PC-3 (cell line): ENCODE data around the gene ENTHD1. TPM values are rescaled to one million over a fixed set of nuclear protein-coding genes. Genes with fewer than 3 reads are reported as not detected.

Experiments
- ATAC-seq: fragments of 200-7000 bp; cut with Tn5 transposase; 2 replicates; pipeline ENCODE4 v1.9.1; 2020; ENCODE audit warnings: mild to moderate bottlenecking, moderate library complexity
- BruUV-seq: library from RNA; stranded (reverse); fragments of 400-500 nt; replicated peaks from 2 replicates; lab custom pipeline; 2021; lab: Mats Ljungman, UMichigan
- CTCF ChIA-PET: fragments of 300-600 bp; sonication (Branson Sonifier 250); formaldehyde crosslinking; loops from one replicate; lab custom pipeline; 2022; ENCODE audit warnings: antibody characterized with exemption; lab: Charles Lee
- POLR2A ChIA-PET: fragments of 300-600 bp; sonication (Branson Sonifier 250); formaldehyde crosslinking; loops from one replicate; lab custom pipeline; 2022; ENCODE audit warnings: antibody characterized with exemption; ENCODE audit not compliant: unreplicated experiment; lab: Charles Lee
- DNase-seq: peaks from one replicate; pipeline ENCODE4 v3.0.0-alpha.2; 2015
- H2AFZ ChIP-seq: fragments of 300-600 bp; sonication (generic); 2 replicates; pipeline ENCODE4 v1.6.0; 2016; ENCODE audit warnings: antibody characterized with exemption, low read length
- H3F3A ChIP-seq: fragments of 300-600 bp; sonication (generic); one replicate; pipeline ENCODE4 v1.6.0; 2017; ENCODE audit warnings: antibody characterized with exemption, low read length, control low read depth, mild to moderate bottlenecking; ENCODE audit not compliant: unreplicated experiment
- H3K27ac ChIP-seq: fragments of 300-600 bp; sonication (generic); 2 replicates; pipeline ENCODE4 v1.5.1; 2016; ENCODE audit warnings: mild to moderate bottlenecking, low read length
- H3K27me3 ChIP-seq: fragments of 300-600 bp; sonication (generic); 2 replicates; pipeline ENCODE4 v1.6.1; 2016; ENCODE audit warnings: low read length, mixed read lengths
- H3K36me3 ChIP-seq: fragments of 300-600 bp; sonication (generic); 2 replicates; pipeline ENCODE4 v1.6.1; 2016; ENCODE audit warnings: low read depth, mixed run types, low read length, mixed read lengths
- H3K4me1 ChIP-seq: fragments of 300-600 bp; sonication (generic); 2 replicates; pipeline ENCODE4 v1.5.1; 2016; ENCODE audit warnings: low read length; ENCODE audit not compliant: insufficient read depth
- H3K4me2 ChIP-seq: fragments of 300-600 bp; sonication (generic); 2 replicates; pipeline ENCODE4 v1.6.0; 2016; ENCODE audit warnings: low read length
- H3K4me3 ChIP-seq: fragments of 300-600 bp; sonication (generic); 2 replicates; pipeline ENCODE4 v1.5.1; 2016; ENCODE audit warnings: mild to moderate bottlenecking, low read length, mixed read lengths
- H3K79me2 ChIP-seq: fragments of 300-600 bp; sonication (generic); 2 replicates; pipeline ENCODE4 v1.6.1; 2017; ENCODE audit warnings: low read length, mixed read lengths
- H3K9ac ChIP-seq: fragments of 300-600 bp; sonication (generic); 2 replicates; pipeline ENCODE4 v1.6.0; 2016; ENCODE audit warnings: mild to moderate bottlenecking, low read length
- H3K9me2 ChIP-seq: fragments of 300-600 bp; sonication (generic); replicated peaks from 2 replicates; pipeline ENCODE4 v1.6.1; 2016; ENCODE audit warnings: mixed run types, low read length, mixed read lengths
- H3K9me3 ChIP-seq: fragments of 300-600 bp; sonication (generic); 2 replicates; pipeline ENCODE4 v1.6.1; 2016; ENCODE audit warnings: low read length, mixed read lengths
- H4K20me1 ChIP-seq: fragments of 300-600 bp; sonication (generic); 2 replicates; pipeline ENCODE4 v1.6.1; 2016; ENCODE audit warnings: low read length, mixed read lengths
- EZH2 ChIP-seq: fragments of 300-600 bp; sonication (generic); IDR thresholded peaks from one replicate; pipeline ENCODE4 v1.6.1; 2017; ENCODE audit warnings: antibody characterized with exemption, mild to moderate bottlenecking, low read length; ENCODE audit not compliant: unreplicated experiment
- EZH2phosphoT487 ChIP-seq: fragments of 300-600 bp; sonication (generic); IDR thresholded peaks from 2 replicates; pipeline ENCODE4 v1.6.1; 2018; ENCODE audit warnings: mild to moderate bottlenecking, antibody characterized with exemption, low read length, borderline replicate concordance
- intact Hi-C: fragments of 100-400 bp; cut with micrococcal nuclease; formaldehyde crosslinking; loops from 2 replicates; pipeline ENCODE4 v1.9.0; 2023
- total RNA-seq: library from RNA; depleted of rRNA; stranded (reverse); fragments of >200 nt; gene quantifications from 2 replicates; pipeline ENCODE4 v1.2.3, GENCODE V29; 2014
- TF ChIP-seq, protein P1 (sequence below): fragments of 300-600 bp; sonication (generic); conservative IDR thresholded peaks from 2 replicates; pipeline ENCODE4 v1.5.1; 2017; ENCODE audit warnings: antibody characterized with exemption, low read depth, mild to moderate bottlenecking, low read length

Gene ENTHD1
- total RNA-seq, 1 experiment from 2014 or later: not detected

GRCh38 chr22:39716534-39716933 is 177.0 kb downstream of the ENTHD1 start:
- peaks cover 35% of the 10 kb centered on the region for H3K27me3 ChIP-seq
- H3K4me3 ChIP-seq: no peak overlapping the region
- no peaks in the 10 kb centered on the region for H3F3A ChIP-seq
- ChIA-PET POLR2A (no interaction called here), CTCF (no interaction called here)
- H2AFZ ChIP-seq: no peak overlapping the region
- TF ChIP-seq EZH2phosphoT487 (no peak), EZH2 (no peak)
- TF ChIP-seq, protein P1, sequence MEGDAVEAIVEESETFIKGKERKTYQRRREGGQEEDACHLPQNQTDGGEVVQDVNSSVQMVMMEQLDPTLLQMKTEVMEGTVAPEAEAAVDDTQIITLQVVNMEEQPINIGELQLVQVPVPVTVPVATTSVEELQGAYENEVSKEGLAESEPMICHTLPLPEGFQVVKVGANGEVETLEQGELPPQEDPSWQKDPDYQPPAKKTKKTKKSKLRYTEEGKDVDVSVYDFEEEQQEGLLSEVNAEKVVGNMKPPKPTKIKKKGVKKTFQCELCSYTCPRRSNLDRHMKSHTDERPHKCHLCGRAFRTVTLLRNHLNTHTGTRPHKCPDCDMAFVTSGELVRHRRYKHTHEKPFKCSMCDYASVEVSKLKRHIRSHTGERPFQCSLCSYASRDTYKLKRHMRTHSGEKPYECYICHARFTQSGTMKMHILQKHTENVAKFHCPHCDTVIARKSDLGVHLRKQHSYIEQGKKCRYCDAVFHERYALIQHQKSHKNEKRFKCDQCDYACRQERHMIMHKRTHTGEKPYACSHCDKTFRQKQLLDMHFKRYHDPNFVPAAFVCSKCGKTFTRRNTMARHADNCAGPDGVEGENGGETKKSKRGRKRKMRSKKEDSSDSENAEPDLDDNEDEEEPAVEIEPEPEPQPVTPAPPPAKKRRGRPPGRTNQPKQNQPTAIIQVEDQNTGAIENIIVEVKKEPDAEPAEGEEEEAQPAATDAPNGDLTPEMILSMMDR: no peak
- H3K4me1 ChIP-seq: no peaks in the 10 kb centered on the region
- ATAC-seq: no peak
- H4K20me1 ChIP-seq: no peaks in the 10 kb centered on the region
- H3K79me2 ChIP-seq: no peaks in the 10 kb centered on the region
- H3K36me3 ChIP-seq: no peaks in the 10 kb centered on the region
- H3K4me2 ChIP-seq: no peak overlapping the region
- no TSS peak for BruUV-seq
- no peak overlapping the region for H3K9ac ChIP-seq
- H3K9me2 ChIP-seq: no peaks in the 10 kb centered on the region
- intact Hi-C loops: no loop called here
- H3K27ac ChIP-seq: no peak overlapping the region
- H3K9me3 ChIP-seq: no peaks in the 10 kb centered on the region
- no peak for DNase-seq

DNA sequence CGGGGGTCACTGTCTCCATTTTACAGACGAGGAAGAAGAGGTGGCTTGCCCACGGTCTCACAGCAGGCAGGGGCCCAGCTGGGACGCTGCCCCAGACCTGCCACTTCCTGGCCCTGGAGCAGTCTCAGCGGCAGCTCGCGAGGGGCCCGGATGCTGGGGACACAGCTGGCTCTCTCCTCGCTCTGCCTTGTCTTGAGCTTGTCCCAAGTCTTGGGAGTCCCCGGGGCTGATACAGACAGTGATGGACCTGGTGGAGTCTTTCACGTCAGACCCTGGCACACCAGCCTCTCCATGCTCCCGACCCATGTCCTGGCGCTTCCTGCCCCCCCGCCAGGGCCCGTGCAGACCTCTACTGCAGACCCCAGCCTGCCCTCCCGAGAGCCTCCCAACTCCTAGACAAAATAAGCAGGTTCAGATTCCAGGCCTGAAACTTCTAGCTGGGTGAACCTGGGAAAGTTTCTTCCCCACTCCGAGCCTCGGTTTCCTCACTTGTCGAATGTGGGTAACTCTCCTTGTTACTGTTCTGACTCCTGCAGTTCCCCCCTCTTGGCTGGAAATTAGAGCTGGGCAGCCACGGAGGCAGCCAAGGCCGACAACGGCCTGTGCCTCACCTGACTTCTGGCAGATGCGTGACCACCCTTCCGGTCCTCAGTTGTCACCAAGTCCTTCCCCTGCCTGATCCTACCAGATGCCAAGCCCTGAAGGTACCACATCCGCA is 177.6 kb downstream of the ENTHD1 start:
- Histone ChIP-seq H3K4me2 (no peak overlapping the region), H3K9me2 (no peaks in the 10 kb centered on the region), H3K9me3 (no peaks in the 10 kb centered on the region), H2AFZ (no peak overlapping the region), H3K27ac (no peak overlapping the region), H3K27me3 (peaks cover 35% of the 10 kb centered on the region), H3F3A (no peaks in the 10 kb centered on the region), H3K36me3 (no peaks in the 10 kb centered on the region), H3K4me1 (no peaks in the 10 kb centered on the region), H3K4me3 (no peak overlapping the region), H3K79me2 (no peaks in the 10 kb centered on the region), H4K20me1 (no peaks in the 10 kb centered on the region), H3K9ac (no peak overlapping the region)
- ChIA-PET POLR2A (no interaction called here), CTCF (no interaction called here)
- DNase-seq: no peak
- intact Hi-C loops: no loop called here
- TF ChIP-seq, protein P1: no peak
- no peak for TF ChIP-seq EZH2
- no peak for TF ChIP-seq EZH2phosphoT487
- no TSS peak for BruUV-seq
- ATAC-seq: no peak

- H3K4me1 ChIP-seq: no peaks in the 10 kb centered on the region
- POLR2A ChIA-PET: no interaction called here
- H3F3A ChIP-seq: no peaks in the 10 kb centered on the region
Measured at GRCh38 chr22:39714321-39714720, 179.2 kb downstream of the ENTHD1 start.

More at GRCh38 chr22:39714321-39714720, 179.2 kb downstream of the ENTHD1 start:
- TF ChIP-seq EZH2 (no peak), EZH2phosphoT487 (no peak)
- TF ChIP-seq, protein P1: no peak
- Histone ChIP-seq H3K36me3 (no peaks in the 10 kb centered on the region), H3K9me3 (no peaks in the 10 kb centered on the region), H2AFZ (no peak overlapping the region), H3K4me3 (no peak overlapping the region), H3K9ac (no peak overlapping the region), H3K4me2 (no peak overlapping the region), H4K20me1 (no peaks in the 10 kb centered on the region), H3K79me2 (no peaks in the 10 kb centered on the region), H3K27me3 (peaks cover 43% of the 10 kb centered on the region), H3K27ac (no peak overlapping the region), H3K9me2 (no peaks in the 10 kb centered on the region)
- CTCF ChIA-PET: no interaction called here
- no TSS peak for BruUV-seq
- no peak for ATAC-seq
- intact Hi-C loops: no loop called here
- DNase-seq: no peak
